Vagina (tissue), 2 donors: ENCODE measurements around the gene KRTAP1-5.

Source experiments
- POLR2A ChIP-seq, 2 donors: fragments of 450-650 bp; IDR thresholded peaks; one replicate each; pipeline ENCODE4 v1.6.1; 2017; ENCODE audit warnings: antibody characterized with exemption in 2 of 2, mild to moderate bottlenecking in 2 of 2, moderate library complexity in 2 of 2
- POLR2AphosphoS5 ChIP-seq, 2 donors: sonication (generic); formaldehyde crosslinking; IDR thresholded peaks; one replicate each; pipeline ENCODE4 v1.9.0; 2017; ENCODE audit warnings: antibody characterized with exemption in 2 of 2, mild to moderate bottlenecking in 2 of 2, low read depth in 1 of 2; ENCODE audit not compliant: insufficient read depth in 1 of 2

DNA sequence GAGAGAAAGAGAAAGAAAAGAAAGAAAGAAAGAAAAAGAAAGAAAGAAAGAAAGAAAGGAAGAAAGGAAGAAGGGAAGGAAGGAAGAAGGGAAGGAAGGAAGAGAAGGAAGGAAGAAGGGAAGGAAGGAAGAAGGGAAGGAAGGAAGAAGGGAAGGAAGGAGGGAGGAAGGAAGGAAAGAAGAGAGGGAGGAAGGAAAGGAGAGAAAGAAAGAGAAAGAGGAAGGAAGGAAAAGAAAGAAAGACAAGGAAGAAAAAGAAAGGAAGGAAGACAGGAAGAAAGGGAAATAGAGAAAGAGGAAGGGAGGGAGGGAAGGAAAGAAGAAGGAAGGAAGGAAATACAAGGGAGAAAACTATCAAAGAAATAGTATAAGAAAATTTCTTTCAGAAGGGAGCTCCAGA is 49.8 kb upstream of the KRTAP1-5 start:
- TF ChIP-seq POLR2A (IDR thresholded peaks at IDR 0.05) (no peak), POLR2AphosphoS5 (IDR thresholded peaks at IDR 0.05; ENCODE audit: insufficient read depth in 1 of 2, low read depth in 1 of 2) (no peak)
